Right lobe of liver (tissue), 6 donors: ENCODE measurements around the gene PIK3CG. TPM values are rescaled to one million over a fixed set of nuclear protein-coding genes. Genes with fewer than 3 reads are reported as not detected.
"Not testable (repeated sequence)": the region's sequence is repeated elsewhere in the genome, so short reads cannot be mapped to it uniquely, and the experiment has no call there.

Source experiments
- ATAC-seq, 4 donors: fragments of 200-7000 bp; cut with Tn5 transposase; one replicate each; pipeline ENCODE4 v1.9.1; 2020; ENCODE audit warnings: mild to moderate bottlenecking in 4 of 4, moderate library complexity in 4 of 4
- DNase-seq, 3 donors: peaks; one replicate each; pipeline ENCODE4 v3.0.0-alpha.2; 2020
- H3K27ac ChIP-seq, 3 donors: fragments of 200-600 bp; one replicate each; pipeline ENCODE4 v1.8.0; 2022
- H3K27me3 ChIP-seq, 2 donors: fragments of 200-600 bp; one replicate each; pipeline ENCODE4 v1.8.0; 2022
- H3K36me3 ChIP-seq, 4 donors: fragments of 200-600 bp; sonication (generic) in 1 of 4; one replicate each; pipeline versions ENCODE4 v1.5.1 to v1.8.0; 2017 to 2022; ENCODE audit warnings: control low read depth in 1 of 4
- H3K4me1 ChIP-seq, 4 donors: fragments of 200-600 bp; sonication (generic) in 1 of 4; one replicate each; pipeline versions ENCODE4 v1.5.1 to v1.8.0; 2017 to 2022; ENCODE audit warnings: control low read depth in 1 of 4
- H3K4me3 ChIP-seq, 3 donors: fragments of 200-600 bp; one replicate each; pipeline ENCODE4 v1.8.0; 2022
- H3K9me3 ChIP-seq, 4 donors: fragments of 200-600 bp; sonication (generic) in 1 of 4; one replicate each; pipeline versions ENCODE4 v1.5.1 to v1.8.0; 2017 to 2022; ENCODE audit warnings: control low read depth in 1 of 4
- POLR2A ChIP-seq: fragments of 450-650 bp; IDR thresholded peaks from one replicate; pipeline ENCODE4 v1.6.1; 2017; ENCODE audit warnings: antibody characterized with exemption, mild to moderate bottlenecking
- WGBS: methylation state at CpG from one replicate; pipeline ENCODE4 v1.1.6; 2018; ENCODE audit warnings: low coverage, low lambda C conversion rate; ENCODE audit not compliant: insufficient coverage; ENCODE audit errors: missing lambda C conversion rate; 5-methylcytosine and 5-hydroxymethylcytosine counted together
- intact Hi-C, 2 donors: fragments of 100-400 bp; cut with DNase I; formaldehyde crosslinking; loops; one replicate each; pipeline versions ENCODE4 v1.11.2 to v1.14.1; 2022
- total RNA-seq, 6 experiments: library from RNA; depleted of rRNA in 2 of 6; stranded (reverse); fragments of >200 nt in 2 of 6; fragmentation: NEBNext Ultra II Directional in 3 of 6; extraction: Animal tissue kit (Norgen Biotek cat#: 25700) in 3 of 6; gene quantifications; one replicate each; pipeline versions ENCODE4 v1.1.0 to v1.2.4, GENCODE V29; 2016 to 2023
- TF ChIP-seq, protein P1 (sequence below), 4 donors: fragments of 200-600 bp in 3 of 4; fragments of 450-650 bp in 1 of 4; IDR thresholded peaks; one replicate each; pipeline versions ENCODE4 v1.5.1 to v1.8.0; 2016 to 2022; ENCODE audit warnings: antibody characterized with exemption in 4 of 4, mild to moderate bottlenecking in 2 of 4
- donor health status: DM: no; HTN: yes; CAD: no.
- donor health status: DM: no; HTN: no; CAD: no.
- donor health status: DM: no; HTN: no; CAD: no.
- donor health status: DM: no; HTN: yes; CAD: no.
- donor health status: DM: no; HTN: yes; CAD: no.

Gene PIK3CG
- total RNA-seq, 6 experiments from 2014 or later = 0.53 to 1.9 (median 0.71) TPM

DNA sequence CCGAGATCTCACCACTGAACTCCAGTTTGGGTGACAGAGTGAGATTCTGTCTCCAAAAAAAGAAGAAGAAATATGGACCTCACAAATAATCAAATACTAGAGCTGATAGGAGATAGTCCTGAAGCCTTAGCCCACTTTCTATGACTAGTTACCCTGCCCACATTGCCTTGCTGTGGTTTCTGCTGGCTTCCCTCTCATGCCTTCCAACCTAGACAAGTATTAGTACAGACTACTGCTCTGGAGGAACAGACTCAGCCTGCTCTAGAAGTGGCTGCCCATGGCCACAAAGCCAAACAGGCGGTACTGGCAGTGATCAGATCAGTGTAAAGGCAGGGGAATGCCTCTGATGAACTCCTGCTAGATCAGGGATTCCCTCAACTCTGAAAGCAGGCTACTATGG lies 89.8 kb downstream of the PIK3CG start:
- Histone ChIP-seq H3K36me3 (no peaks in the 10 kb centered on the region), H3K27ac (no peak overlapping the region), H3K4me3 (no peak overlapping the region), H3K27me3 (no peaks in the 10 kb centered on the region), H3K4me1 (no peaks in the 10 kb centered on the region), H3K9me3 (no peaks in the 10 kb centered on the region)
- ATAC-seq (no peak), DNase-seq (no peak)
- 67% methylated on average over 1 of the region's 2 CpGs for WGBS
- TF ChIP-seq POLR2A = no peak
- TF ChIP-seq, protein P1, sequence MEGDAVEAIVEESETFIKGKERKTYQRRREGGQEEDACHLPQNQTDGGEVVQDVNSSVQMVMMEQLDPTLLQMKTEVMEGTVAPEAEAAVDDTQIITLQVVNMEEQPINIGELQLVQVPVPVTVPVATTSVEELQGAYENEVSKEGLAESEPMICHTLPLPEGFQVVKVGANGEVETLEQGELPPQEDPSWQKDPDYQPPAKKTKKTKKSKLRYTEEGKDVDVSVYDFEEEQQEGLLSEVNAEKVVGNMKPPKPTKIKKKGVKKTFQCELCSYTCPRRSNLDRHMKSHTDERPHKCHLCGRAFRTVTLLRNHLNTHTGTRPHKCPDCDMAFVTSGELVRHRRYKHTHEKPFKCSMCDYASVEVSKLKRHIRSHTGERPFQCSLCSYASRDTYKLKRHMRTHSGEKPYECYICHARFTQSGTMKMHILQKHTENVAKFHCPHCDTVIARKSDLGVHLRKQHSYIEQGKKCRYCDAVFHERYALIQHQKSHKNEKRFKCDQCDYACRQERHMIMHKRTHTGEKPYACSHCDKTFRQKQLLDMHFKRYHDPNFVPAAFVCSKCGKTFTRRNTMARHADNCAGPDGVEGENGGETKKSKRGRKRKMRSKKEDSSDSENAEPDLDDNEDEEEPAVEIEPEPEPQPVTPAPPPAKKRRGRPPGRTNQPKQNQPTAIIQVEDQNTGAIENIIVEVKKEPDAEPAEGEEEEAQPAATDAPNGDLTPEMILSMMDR (IDR thresholded peaks at IDR 0.05) = no peak
- intact Hi-C loops = no loop called here

DNA sequence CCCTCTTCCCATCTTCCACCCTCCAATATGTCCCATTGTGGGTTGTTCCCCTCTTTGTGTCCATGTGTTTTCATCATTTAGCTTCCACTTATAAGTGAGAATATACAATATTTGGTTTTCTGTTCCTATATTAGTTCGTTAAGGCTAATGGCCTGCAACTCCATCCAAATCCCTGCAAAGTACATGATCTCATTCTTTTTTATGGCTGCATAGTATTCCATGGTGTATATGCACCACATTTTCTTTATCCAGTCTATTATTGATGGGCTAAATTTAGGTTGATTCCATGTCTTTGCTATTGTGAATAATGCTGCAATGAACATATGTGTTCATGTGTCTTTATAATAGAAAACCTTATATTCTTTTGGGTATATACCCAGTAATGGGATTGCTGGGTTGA lies 90.8 kb downstream of the PIK3CG start:
- H3K27me3 ChIP-seq, H3K36me3 ChIP-seq, ATAC-seq, H3K9me3 ChIP-seq, DNase-seq, H3K4me1 ChIP-seq, intact Hi-C loops, H3K27ac ChIP-seq, H3K4me3 ChIP-seq: not testable (repeated sequence)
- 33% methylated on average over 1 of the region's 1 CpG for WGBS

Other genes with a start within 250 kb of the PIK3CG start
- gene CCDC71L, start 204.1 kb upstream of the PIK3CG start, total RNA-seq = 10 to 100 TPM in 5 of 6 experiments, 1 to 10 TPM in 1; 8.6 to 45.7 (median 22.6) TPM
- gene PRKAR2B, start 179.4 kb downstream of the PIK3CG start, total RNA-seq = 1 to 10 TPM; 1.4 to 2.9 (median 1.8) TPM